ENCODE data around the gene GPR183. TPM values are rescaled to one million over a fixed set of nuclear protein-coding genes. Genes with fewer than 3 reads are reported as not detected.
A peak's percentile ranks its signal among the peaks of the same experiment; 100 is the strongest.

Gene GPR183
- total RNA-seq, 1 donor from 2014 or later = 0.58 TPM

DNA sequence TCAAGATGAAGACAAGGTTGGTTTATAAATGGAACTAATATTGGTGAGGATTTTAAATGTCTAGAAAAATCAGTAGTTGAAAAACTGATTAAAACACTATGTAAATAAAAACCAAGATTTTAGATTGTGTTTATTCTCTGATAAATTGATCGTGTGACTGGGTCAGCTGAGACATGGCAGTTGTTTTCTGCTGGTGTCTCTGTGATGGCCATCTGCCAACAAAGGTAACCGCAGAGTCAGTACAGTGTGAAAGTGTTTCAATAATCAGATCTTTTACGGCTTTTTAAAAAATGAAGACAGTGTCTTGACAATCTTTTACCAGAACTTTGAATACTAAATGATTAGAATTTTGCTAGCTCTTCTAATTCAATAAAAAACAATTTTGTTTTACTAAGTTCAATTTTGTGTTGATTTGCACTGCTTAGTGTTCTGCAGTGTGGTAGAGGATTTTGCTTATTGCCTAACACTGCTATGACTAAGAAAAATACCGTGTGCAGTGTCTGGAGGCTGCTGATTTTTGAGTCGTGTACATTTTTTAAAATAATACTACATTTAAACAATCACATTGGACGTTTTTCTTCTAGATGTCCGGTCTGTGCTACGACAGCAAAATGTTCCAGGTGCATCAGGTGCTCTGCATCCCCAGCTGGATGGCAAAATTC is 32.7 kb upstream of the GPR183 start:
- DNase-seq (ENCODE audit: extremely low read depth, low read depth, low spot score) = no peak

DNA sequence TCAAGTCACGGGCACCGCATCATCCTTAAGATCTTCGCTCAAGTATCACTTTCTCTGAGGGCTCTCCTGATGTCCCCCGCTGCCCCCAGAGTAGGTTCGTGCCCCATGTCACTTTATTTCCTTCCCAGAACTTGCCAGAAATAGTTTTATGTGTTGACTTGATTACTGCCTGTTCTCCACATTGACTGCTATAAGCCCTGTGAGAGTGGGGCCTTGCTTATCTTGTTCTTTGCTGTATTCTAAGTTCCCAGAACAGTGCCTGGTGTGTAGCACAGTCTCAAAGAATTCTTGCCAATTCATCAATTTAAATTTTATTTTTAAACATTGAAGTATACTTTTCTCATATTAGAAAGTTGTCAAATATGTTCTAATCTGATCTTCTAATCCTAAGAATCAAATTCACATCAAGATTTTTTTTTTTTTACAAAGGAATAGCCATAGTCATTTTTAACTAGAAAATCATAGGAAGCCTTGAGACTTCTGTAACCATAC is 32.1 kb upstream of the GPR183 start:
- no peak for DNase-seq (ENCODE audit: extremely low read depth, low read depth, low spot score)

DNA sequence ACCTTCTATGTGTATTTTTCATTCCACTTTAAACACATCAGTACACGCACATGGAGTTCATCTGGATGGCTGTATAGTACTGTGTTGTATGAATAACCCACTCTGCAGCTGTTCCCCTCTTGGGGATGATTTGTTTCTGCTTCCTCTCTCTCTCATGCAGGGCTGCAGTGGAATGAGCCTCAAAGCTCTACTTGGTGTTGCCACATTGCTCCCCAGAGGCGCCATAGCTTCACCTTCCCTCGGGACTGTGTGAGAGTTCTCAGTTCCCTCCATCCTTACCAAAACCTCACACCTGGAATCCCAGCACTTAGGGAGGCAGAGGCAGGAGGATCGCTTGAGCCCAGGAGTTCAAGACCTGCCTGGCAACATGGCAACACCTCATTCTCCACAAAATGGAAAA is 28.4 kb upstream of the GPR183 start:
- DNase-seq (ENCODE audit: extremely low read depth, low read depth, low spot score) = no peak

DNA sequence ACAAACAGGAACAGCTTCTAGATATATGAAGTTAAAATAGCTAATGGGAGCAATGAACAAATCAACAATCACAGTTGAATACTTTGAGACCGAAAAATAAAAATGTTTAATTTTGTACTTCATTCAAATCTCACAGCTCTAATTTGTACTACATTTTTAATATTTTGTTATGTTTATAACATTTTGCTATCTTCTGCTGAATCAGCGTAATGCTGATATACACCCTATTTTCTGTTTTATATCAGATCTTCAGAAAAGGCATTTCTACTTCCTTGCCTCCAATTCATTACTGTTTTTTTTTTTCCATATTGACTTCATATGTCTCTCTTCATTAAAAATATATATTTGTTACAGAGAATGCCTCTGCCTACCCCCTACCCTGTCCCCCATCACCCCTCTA is 27.9 kb upstream of the GPR183 start:
- no peak for DNase-seq (ENCODE audit: extremely low read depth, low read depth, low spot score)

- DNase-seq (ENCODE audit: extremely low read depth, low read depth, low spot score) = no peak
Observed at GRCh38 chr13:99334221-99334620, 27.0 kb upstream of the GPR183 start.

DNA sequence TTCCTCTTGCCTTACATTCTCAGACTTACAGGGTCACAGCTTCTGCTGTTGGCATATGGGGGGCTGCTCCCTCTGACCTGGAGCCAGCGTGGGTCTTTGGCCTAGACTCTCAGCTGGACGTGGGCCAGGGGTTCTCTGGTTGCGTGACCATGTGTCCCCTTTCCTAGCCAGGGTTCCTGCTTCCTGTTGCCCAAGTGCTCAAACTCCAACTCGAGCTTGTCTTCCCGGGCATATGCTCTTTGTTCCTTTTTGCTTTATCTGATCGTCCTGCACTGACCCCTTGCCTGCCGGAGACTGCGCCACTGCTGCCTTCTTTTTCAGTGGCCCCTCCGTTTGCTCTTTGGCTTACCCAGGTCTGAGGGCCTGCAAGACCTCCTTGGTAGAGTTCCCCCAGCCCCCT is 25.3 kb upstream of the GPR183 start:
- DNase-seq (ENCODE audit: extremely low read depth, low read depth, low spot score) = no peak

DNA sequence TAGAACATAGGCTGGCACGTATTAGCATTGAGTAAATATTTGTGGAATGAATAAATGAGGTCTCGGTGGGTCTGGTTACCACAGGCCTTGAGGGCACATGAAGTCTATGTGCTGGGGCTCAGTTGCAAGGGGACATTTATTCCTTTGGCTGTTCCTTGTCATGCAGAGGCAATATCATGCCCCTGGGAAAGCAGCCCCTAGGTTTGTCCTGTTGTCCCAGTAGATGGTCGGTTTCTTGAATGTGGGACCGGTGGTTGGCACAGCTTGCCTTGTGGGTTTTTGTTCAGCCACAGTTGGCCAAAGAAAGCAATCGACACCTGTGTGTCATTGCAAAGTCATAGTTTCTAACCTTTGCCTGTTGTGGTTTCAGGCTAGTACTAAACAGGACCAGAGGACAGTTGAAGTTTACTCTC is 24.7 kb upstream of the GPR183 start:
- DNase-seq (ENCODE audit: extremely low read depth, low read depth, low spot score) = no peak

DNA sequence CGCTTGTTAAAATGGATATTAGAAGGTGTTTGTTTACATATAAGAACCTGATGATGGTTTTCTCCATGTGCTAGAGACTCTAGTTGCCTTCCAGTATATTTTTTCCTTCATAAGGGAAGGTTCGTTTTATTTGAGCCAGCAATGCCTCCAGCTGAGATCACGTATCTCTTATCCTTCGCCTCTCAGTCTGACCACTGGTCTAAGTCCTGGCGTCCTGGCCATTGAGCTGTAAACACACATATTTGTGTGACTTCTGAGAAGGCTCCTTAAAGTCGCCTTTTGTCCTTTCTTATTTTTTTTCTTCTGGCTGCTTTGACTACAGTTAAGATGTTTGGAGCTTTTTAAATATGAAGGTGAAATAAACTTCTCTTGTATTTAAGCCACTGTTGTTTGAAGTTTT is 23.7 kb upstream of the GPR183 start:
- DNase-seq (ENCODE audit: extremely low read depth, low read depth, low spot score) = no peak

GRCh38 chr13:99329477-99329876 is 22.3 kb upstream of the GPR183 start:
- no peak for DNase-seq (ENCODE audit: extremely low read depth, low read depth, low spot score)

GRCh38 chr13:99327761-99328160 is 20.6 kb upstream of the GPR183 start:
- no peak for DNase-seq (ENCODE audit: extremely low read depth, low read depth, low spot score)

- no peak for DNase-seq (ENCODE audit: extremely low read depth, low read depth, low spot score)
Observed at GRCh38 chr13:99327126-99327525, 19.9 kb upstream of the GPR183 start.

- no peak for DNase-seq (ENCODE audit: extremely low read depth, low read depth, low spot score)
Observed at GRCh38 chr13:99326012-99326411, 18.8 kb upstream of the GPR183 start.

GRCh38 chr13:99323488-99323887 is 16.3 kb upstream of the GPR183 start:
- no peak for DNase-seq (ENCODE audit: extremely low read depth, low read depth, low spot score)

GRCh38 chr13:99322297-99323103 is 15.3 kb upstream of the GPR183 start:
- no peak for DNase-seq (ENCODE audit: extremely low read depth, low read depth, low spot score)

DNA sequence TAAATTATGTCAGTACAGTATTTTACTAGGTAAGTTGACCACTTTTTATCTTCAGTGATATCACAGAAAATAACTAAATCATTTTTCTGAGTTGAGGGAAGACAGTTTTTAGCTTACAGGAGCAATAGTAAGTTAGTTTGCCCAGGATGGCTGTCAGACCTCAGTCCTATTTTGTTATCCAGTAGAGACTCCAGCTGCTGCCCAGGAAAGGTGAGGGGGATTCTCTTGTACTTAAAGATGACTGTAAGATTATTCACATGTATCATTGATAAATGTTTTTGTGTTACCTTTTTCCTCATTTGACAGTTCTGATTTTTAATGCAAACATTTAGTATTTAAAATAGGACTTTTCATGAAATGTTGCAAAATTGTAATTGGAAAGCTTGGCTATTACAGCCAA is 14.5 kb upstream of the GPR183 start:
- DNase-seq (ENCODE audit: extremely low read depth, low read depth, low spot score) = no peak

- DNase-seq (ENCODE audit: extremely low read depth, low read depth, low spot score) = peak; percentile 98
Observed at GRCh38 chr13:99320693-99321481, 13.7 kb upstream of the GPR183 start.

DNA sequence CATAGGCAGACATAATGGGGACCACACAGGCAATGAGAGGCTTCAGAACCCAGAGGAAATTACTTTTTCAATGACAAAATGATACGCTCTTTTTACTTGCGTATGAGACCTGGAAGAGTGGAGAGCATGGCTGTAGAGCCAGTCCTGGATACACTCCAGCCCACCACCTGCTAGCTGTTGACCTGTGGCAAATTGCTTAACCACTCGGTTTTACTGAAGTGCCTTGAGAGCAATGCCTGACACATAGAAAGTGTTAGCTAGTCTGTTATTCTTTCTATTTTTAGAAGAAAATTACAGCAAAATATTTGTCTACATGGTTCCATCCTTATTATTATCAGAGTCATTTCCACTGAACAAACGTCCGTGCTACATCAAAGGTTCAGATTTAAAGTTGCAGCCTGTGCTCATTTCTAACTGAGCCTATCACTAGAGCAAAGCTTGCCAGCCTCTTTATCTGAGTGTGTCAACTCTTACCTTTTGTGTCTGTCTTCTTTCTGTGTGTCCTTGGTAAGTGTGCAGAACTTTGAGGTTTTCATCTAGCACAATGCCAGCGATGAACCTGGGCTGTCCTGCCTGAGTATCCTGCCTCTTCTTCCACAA is 9.6 kb upstream of the GPR183 start:
- DNase-seq (ENCODE audit: extremely low read depth, low read depth, low spot score) = no peak

DNA sequence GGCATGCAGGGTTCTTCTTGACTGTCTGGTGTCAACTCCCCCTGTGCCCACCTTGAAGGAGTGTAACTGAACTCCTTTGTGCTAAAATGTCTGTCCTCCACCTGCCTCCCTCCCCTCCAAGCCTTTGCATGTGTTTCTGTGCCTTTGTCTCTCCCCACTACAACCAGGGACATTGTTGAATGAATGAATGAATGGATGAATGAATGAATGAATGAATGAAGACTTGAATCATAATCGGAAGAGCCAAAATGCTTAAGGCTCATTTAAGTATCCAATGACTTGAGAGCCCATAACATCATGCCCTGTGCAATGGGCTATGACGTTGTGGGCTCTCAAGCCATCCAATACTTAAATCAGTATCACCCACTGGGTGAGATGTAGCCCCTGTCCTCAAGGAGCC is 9.0 kb upstream of the GPR183 start:
- DNase-seq (ENCODE audit: extremely low read depth, low read depth, low spot score) = no peak

DNA sequence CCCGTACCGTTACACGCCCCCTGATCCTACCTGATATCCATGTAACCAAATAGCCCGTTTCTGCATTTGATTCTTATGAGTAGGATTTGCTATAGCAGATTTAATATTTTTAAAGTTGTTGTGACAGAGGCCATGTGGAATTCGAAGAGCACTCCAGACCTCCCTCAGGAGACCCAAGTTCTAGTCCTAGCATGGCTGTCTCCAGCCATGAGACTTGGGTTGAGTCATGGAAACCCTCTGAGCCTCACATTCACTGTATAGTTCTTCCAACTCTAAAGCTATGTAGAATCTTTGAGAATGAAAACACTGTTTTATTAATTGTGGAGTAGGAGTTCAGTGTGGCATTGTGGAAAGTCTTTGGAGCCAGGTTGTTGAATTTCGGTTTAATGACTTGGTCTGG is 8.0 kb upstream of the GPR183 start:
- no peak for DNase-seq (ENCODE audit: extremely low read depth, low read depth, low spot score)

DNA sequence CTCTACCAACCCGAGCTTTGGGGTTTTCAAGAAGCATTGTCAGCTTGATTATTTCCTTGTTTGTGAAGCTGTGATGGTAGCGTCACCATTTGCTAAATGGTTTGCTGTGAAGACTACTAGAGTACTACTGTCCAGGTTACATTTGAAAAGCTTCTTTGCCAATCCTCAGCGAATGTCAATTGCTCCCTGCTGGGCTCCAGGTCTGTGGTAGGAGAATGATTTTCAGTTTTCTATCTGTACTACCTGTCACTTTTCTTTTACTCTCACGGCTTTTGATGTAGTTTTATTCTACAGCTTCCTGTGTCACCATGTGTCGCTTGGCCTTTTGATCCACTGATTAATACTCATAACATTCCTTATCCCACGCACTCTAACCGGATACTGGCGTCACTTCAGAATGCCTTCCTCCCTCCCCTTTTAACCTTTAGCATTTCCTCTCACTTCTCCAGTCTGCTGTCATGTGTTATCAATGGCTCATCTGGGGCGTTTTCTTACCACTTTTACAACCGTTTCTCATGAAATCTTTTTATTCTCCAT is 7.5 kb upstream of the GPR183 start:
- DNase-seq (ENCODE audit: extremely low read depth, low read depth, low spot score) = peak; percentile 89

DNA sequence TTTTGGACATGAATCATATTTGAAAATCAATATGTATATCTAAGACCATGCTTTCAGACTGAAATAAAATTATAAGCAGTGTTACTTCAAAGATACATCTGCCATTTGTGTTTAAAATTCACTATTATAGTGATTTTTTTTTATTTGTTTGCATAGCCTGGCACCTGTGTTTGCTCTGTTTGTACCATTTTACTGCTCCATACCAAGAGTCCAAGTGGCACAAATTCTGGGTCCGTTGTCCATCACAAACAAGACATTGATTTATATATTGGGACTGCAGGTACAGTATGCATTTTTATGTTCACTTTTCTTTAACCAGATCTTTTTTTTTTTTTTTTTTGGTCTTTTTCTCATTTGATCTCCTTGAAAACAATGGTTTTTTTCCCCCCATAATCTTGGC is 6.7 kb upstream of the GPR183 start:
- no peak for DNase-seq (ENCODE audit: extremely low read depth, low read depth, low spot score)
